Osteocyte (in vitro differentiated cells): ENCODE measurements around the gene IGSF22. TPM values are rescaled to one million over a fixed set of nuclear protein-coding genes. Genes with fewer than 3 reads are reported as not detected.
A peak's percentile ranks its signal among the peaks of the same experiment; 100 is the strongest.

Source experiments
- DNase-seq: peaks from one replicate; pipeline ENCODE4 v3.0.0; 2021; ENCODE audit warnings: mixed read lengths; ENCODE audit not compliant: unreplicated experiment; ENCODE audit errors: extremely low spot score
- H3K27ac Mint-ChIP-seq: one replicate; pipeline ENCODE4 v1.8.0; 2021; ENCODE audit warnings: mild to moderate bottlenecking, mixed read lengths; ENCODE audit not compliant: unreplicated experiment
- H3K27me3 Mint-ChIP-seq: one replicate; pipeline ENCODE4 v1.8.0; 2021; ENCODE audit warnings: mixed read lengths; ENCODE audit not compliant: unreplicated experiment
- H3K36me3 Mint-ChIP-seq: one replicate; pipeline ENCODE4 v1.8.0; 2021; ENCODE audit warnings: mixed read lengths; ENCODE audit not compliant: unreplicated experiment
- H3K4me1 Mint-ChIP-seq: one replicate; pipeline ENCODE4 v1.8.0; 2021; ENCODE audit warnings: mixed read lengths; ENCODE audit not compliant: unreplicated experiment
- H3K4me3 Mint-ChIP-seq: one replicate; pipeline ENCODE4 v1.8.0; 2021; ENCODE audit warnings: mild to moderate bottlenecking, moderate library complexity, mixed read lengths; ENCODE audit not compliant: unreplicated experiment
- H3K9me3 Mint-ChIP-seq: one replicate; pipeline ENCODE4 v1.8.0; 2021; ENCODE audit warnings: mixed read lengths; ENCODE audit not compliant: unreplicated experiment
- CTCF ChIP-seq: fragments of 200-600 bp; sonication (generic); IDR thresholded peaks from 2 replicates; pipeline ENCODE4 v1.5.0; 2021; ENCODE audit warnings: antibody characterized with exemption, mild to moderate bottlenecking, moderate library complexity
- total RNA-seq: library from RNA; stranded (reverse); gene quantifications from 2 replicates; pipeline ENCODE4 v1.2.1, GENCODE V29; 2021

IGSF22 gene
- total RNA-seq, 1 donor from 2014 or later, result not detected

- H3K4me1 Mint-ChIP-seq, result peaks cover 16% of the 10 kb centered on the region
- no peak overlapping the region for H3K27ac Mint-ChIP-seq
- no peak for DNase-seq
- TF ChIP-seq CTCF, result no peak
- peaks cover 9% of the 10 kb centered on the region for H3K27me3 Mint-ChIP-seq
- peak overlapping the region; percentile 77 for H3K4me3 Mint-ChIP-seq
- no peaks in the 10 kb centered on the region for H3K36me3 Mint-ChIP-seq
- no peaks in the 10 kb centered on the region for H3K9me3 Mint-ChIP-seq
Observed at GRCh38 chr11:18699848-18700261, 26.1 kb downstream of the IGSF22 start.

GRCh38 chr11:18699269-18699596, 26.8 kb downstream of the IGSF22 start:
- peak overlapping the region; percentile 23 for H3K27ac Mint-ChIP-seq
- TF ChIP-seq CTCF, result no peak
- peaks cover 9% of the 10 kb centered on the region for H3K27me3 Mint-ChIP-seq
- H3K4me3 Mint-ChIP-seq, result peak overlapping the region; percentile 77
- DNase-seq, result no peak
- no peaks in the 10 kb centered on the region for H3K9me3 Mint-ChIP-seq
- H3K4me1 Mint-ChIP-seq, result peaks cover 16% of the 10 kb centered on the region
- H3K36me3 Mint-ChIP-seq, result no peaks in the 10 kb centered on the region

- Mint-ChIP-seq H3K4me1 (peaks cover 16% of the 10 kb centered on the region), H3K36me3 (no peaks in the 10 kb centered on the region), H3K9me3 (no peaks in the 10 kb centered on the region), H3K27me3 (peaks cover 7% of the 10 kb centered on the region), H3K4me3 (peak within 1 kb of the TSS; percentile 77), H3K27ac (peak within 1 kb of the TSS; percentile 23)
- peak; percentile 95 for DNase-seq
- peak; percentile 13 for TF ChIP-seq CTCF
Observed at GRCh38 chr11:18698341-18699268, 27.4 kb downstream of the IGSF22 start, which contains the start of gene TMEM86A. TSS of gene TMEM86A (plus strand) at chr11:18698779. CDS start at chr11:18698887, 108 bp downstream.

- DNase-seq, result no peak
- Mint-ChIP-seq H3K4me1 (peaks cover 16% of the 10 kb centered on the region), H3K9me3 (no peaks in the 10 kb centered on the region), H3K27me3 (peaks cover 5% of the 10 kb centered on the region), H3K4me3 (no peak overlapping the region), H3K27ac (no peak overlapping the region), H3K36me3 (no peaks in the 10 kb centered on the region)
- no peak for TF ChIP-seq CTCF
Observed at GRCh38 chr11:18697576-18697975, 28.4 kb downstream of the IGSF22 start.

GRCh38 chr11:18696638-18697225, 29.3 kb downstream of the IGSF22 start:
- Mint-ChIP-seq H3K4me1 (peaks cover 16% of the 10 kb centered on the region), H3K27me3 (peaks cover 5% of the 10 kb centered on the region), H3K27ac (no peak overlapping the region), H3K4me3 (no peak overlapping the region), H3K9me3 (no peaks in the 10 kb centered on the region), H3K36me3 (no peaks in the 10 kb centered on the region)
- no peak for DNase-seq
- no peak for TF ChIP-seq CTCF
